ENCODE data around the gene PRMT7.

PRMT7 gene

GRCh38 chr16:68376590-68376989, 65.8 kb downstream of the PRMT7 start:
- DNase-seq (ENCODE audit: low read depth) = no peak

DNA sequence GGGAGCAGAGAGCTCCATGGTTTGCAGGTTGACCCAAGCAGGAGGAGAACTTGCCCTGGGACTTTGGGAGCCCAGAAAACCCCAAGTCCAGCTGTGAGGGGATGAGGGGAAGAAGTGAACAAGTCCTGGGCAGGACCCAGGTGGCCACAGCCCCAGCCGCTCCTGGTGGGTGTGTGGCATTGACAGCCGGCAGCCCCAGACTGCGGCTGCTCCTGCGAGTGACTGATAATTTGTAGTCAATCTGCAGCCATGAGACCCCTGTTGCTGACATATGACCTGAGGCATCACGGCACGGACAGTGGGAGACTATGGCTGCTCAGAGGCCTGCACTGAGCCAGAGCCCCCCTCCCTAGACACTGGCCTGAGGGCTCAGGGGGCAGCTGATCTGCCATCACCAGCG, 66.4 kb downstream of the PRMT7 start:
- no peak for DNase-seq (ENCODE audit: low read depth)

DNA sequence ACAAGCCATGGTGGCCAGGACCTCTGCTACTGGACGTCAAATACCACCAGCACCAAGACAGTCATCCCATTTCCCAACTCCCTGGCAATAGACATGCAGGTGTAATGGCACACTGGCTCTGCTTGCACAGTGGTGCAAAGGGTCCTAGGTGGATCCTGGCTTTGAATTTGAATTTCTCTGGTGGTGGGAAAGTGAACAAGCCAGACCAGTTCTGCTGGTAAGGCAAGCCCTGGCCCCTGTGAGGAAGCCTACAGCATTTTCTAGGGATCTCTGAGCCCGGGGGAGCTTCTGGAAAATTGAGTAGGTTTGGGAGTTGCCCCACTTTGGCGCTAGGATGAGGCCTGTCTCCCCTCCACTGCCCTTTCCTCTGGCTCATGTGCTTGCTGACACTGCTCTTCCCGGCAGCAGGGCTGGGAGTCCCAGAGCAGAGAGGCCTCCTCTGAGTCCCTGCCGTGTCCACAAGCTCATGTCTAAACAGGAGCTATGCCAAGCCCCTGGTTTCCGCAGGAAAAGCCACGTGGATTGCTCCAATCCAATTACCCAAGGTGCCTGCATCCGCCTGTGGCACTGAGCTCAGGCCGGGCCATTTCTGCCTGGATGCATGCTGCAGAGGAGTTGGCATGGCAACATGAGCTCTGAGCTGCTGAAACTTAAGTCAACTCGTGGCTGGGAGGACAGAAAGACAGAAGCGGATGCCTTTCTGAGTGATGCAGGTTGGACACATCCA, 67.0 kb downstream of the PRMT7 start:
- DNase-seq (ENCODE audit: low read depth) = no peak

DNA sequence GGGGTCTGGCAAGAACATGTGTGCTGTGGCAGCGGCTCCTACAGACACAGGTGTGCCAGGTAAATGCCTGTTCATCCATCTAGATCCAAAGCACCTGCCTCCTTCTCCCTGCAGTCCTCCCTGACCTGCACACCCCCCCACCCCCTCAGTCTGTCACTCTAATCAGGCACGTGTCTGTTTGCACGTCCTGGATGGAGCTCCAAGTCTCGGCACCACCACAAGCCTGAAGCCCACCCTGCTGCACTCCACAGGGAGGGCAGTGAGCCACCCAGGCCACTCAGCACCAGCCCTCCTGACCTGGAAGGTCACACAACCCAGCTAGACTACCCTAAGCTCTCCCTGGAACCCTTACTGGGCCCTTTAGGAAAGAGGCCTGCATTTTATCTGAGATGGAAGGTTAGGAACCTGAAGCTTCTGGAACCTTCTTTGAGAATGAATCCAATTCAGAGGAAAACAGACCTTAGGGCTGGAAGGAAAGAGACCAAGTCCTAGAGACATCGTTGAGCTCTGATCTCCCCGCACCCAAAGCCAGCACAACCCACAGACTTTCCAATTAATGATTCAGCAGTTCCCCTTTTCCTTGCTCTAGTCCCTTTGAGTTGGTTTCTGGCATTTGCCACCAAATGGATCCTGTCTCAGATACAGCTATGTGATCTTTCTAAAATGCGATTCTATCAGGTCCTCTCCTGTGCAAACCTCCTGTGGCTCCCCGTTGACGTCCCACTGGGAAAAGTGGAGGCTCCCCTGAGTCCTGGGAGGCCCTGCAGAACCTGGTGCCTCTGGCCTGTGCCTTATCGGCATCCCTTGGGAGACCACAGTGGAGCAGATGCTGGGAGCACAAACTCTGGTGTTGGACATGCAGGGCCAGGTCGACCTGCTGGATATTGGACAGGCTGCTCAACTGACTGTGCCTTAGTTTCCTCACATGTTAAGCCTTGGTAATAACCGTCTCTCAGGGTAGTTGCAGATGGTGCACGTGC, 67.9 kb downstream of the PRMT7 start:
- DNase-seq (ENCODE audit: low read depth) = no peak

DNA sequence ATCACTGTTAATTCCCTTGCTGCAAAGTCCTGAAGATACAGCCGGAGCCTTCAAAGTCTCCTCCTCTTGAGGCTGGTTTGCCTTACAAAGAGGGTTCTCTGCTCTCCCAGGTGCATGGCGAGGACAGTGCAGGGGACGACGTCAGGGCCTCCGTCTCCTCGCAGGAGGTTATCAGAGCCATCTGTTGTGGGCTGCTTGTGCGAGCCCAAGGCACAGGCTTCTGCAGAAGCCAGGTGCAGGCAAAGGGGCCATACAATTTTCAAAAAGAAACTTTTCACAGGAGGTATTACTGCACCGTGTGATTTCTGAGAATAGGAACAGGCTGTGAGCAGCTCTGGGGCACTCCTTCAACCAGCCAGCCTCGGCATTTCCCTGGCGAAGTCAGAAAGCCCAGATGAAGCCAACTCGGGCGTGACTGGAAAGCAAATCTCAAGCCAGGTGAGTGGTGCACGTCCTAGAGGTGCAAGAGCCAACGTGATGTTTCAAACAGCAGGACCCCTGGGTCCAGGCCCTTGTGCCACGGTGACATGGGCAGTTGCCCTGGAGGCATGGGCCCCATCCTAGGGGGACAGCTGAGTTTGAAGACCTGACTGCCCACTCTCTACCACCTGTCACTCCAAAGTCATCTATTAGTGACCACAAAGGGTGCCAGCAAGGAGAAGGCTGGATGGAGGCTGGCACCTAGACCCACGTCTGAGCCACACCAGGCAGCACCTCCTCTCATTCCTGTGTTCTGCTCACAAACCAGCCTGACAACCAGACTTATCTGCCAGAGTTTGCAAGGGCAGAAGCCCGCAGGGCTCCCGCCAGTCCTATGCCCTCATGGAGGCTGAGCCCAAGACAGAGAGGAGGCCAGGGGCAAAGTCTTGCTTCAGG, 68.9 kb downstream of the PRMT7 start:
- DNase-seq (ENCODE audit: low read depth) = no peak

GRCh38 chr16:68380348-68380670, 69.5 kb downstream of the PRMT7 start:
- no peak for DNase-seq (ENCODE audit: low read depth)

GRCh38 chr16:68380676-68381362, 70.0 kb downstream of the PRMT7 start:
- DNase-seq (ENCODE audit: low read depth) = no peak

DNA sequence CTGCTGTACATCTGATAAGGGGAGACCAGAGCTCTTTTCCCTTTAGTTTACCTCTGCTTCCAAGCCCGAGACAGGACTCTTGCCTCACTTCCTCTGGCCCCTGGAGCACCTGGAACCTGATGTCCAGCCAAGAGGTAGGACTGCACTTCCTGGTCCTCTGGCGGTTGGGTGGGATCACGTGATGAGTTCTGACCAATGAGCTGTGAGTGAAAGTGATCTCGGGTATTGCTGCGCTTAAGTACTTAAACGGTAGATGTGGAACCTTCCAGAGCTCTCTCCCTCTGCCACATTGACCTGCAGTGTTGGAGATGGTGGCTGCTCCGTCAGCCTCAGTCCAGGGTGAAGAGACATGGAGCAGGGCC, 70.5 kb downstream of the PRMT7 start:
- no peak for DNase-seq (ENCODE audit: low read depth)

DNA sequence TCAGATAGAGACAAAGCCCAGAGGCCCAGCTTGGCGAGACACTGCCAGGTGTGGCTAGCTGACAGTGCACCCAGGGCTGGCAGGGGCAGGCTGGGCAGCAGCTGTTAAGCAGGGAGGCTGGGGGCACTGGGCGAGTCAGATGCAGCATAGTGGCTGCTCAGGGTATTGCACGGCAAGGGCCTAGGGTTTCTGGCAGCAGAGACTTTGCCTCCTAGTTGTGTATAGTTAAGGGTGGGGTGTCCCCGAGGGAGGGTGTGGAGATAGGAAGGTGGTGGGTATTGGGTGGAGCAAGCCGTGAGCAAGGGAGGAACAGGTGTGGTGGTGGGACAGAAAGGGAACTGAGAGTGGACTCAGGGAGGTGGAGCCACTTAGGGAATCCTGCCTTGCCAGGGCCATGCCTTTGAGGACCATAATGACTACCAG, 71.5 kb downstream of the PRMT7 start:
- no peak for DNase-seq (ENCODE audit: low read depth)

GRCh38 chr16:68383858-68384257, 73.0 kb downstream of the PRMT7 start:
- no peak for DNase-seq (ENCODE audit: low read depth)

- no peak for DNase-seq (ENCODE audit: low read depth)
Measured at GRCh38 chr16:68384288-68385161, 73.7 kb downstream of the PRMT7 start.

DNA sequence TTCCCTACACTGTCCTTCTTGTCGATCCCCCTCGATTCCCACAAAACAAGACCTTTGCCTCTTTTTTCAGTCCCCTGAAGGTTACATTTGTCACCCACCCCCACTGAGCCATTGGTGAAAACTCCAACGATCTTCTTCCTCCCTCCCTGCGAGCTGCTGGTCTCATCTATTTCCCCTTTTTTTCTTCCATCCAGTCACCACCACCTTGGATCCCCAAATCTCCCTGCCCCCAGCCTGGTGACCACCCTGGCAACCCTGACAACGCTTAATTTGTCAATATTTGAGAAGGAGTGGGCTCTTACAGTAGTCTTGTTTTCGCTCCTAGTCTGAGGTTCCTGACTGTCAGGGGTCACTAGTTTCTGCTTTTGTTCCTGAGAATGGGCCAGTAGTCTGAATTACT, 74.6 kb downstream of the PRMT7 start:
- DNase-seq (ENCODE audit: low read depth) = no peak

- no peak for DNase-seq (ENCODE audit: low read depth)
Measured at GRCh38 chr16:68386628-68387027, 75.8 kb downstream of the PRMT7 start.

DNA sequence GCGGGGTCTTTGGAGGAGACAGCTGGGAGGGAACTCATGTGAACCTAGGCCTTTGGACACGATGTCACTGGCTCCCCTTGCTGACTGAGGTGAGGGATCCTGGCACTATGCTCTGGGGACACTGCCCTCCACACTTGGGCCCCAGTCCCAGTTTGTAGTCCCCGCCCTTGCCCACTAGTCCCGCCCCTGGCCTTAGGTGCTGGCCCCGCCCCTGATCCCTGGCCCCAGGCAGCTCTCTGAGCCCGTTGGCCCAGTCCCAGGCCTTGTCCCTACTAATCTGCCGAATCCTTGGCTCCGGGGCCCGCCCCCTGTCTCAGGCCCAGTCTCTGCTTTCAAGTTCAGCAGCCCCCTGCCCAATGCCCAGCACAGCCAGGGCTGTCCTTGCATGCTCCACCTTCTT, 76.5 kb downstream of the PRMT7 start:
- DNase-seq (ENCODE audit: low read depth) = no peak

DNA sequence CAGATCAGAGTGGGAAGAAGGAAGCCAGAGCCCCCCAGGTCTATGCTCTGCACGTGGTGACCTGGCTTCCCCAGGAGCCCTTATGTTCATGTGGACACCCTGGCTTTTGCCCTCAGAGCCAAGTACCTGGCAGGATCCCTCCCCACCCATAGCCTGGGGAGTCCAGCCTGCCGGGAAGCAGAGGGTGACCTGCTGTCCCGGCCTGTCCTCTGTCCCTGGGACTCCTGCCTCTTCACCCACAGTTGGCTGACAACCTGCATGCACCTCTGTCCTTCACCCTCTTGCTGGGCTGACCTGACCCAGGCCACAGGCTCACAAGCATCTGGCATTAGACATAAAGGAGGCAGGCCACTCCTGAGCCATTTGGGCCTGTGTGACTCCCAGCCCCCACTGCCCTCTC, 77.3 kb downstream of the PRMT7 start:
- DNase-seq (ENCODE audit: low read depth) = no peak

DNA sequence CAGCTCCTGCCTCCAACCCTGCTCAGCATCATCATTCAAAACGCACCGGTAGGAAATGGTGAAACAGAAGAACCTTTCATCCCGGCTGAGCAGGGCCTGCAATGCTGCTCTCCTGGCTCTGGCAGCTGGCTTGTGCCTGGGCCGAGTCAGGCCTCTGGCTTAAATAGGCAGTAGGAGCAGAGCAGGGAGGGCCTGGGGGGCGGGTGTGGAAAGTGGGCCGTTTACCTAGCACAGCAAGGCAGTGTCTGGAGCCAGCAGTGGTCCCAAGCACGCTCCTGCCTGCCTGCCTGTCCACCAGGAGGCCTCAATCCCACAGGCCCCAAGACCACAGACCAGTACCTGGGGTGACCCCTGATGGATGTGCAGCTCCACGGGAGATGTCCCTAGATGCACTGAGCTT, 78.2 kb downstream of the PRMT7 start:
- no peak for DNase-seq (ENCODE audit: low read depth)

DNA sequence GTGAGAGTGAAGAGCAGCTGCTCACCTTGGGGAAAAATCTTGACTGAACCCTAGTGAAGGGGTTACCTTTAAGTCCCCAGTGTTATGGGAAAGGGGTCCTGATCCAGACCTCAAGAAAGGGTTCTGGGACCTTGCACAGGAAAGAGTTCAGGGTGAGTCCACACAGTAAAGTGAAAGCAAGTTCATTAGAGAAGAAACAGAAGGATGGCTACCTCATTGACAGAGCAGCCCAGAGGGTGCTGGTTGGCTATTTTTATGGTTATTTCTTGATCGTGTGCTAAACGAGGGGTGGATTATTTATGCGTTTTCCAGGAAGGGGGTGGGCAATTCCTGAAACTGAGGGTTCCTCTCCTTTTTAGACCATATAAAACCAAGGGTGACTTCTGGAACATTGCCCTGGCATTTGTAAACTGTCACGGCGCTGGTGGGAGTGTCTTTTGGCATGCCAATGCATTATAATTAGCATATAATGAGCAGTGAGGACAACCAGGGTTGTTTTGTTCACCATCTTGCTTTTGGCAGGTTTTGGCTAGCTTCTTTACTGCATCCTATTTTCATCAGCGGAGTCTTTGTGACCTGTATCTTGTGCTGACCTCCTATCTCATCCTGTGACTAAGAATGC, 79.0 kb downstream of the PRMT7 start:
- DNase-seq (ENCODE audit: low read depth) = no peak

DNA sequence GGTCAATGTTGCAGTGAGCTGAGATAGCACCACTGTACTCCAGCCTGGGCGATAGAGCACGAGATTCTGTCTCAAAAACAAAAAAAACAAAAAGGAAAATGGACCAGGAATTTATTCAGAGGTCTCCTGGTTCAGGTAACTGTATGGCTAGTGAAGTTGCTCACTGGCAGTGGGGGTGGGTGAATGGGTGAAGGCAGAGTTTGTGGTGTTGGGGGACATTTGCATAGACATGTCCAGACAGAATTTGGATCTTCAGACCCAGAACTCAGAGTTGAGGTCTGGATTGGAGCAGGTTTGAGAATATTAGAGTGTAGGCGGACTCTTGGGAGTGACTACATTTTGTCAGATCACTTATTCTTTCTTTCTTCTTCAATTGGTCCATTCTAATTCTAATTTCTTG, 82.5 kb downstream of the PRMT7 start:
- no peak for DNase-seq (ENCODE audit: low read depth)

DNA sequence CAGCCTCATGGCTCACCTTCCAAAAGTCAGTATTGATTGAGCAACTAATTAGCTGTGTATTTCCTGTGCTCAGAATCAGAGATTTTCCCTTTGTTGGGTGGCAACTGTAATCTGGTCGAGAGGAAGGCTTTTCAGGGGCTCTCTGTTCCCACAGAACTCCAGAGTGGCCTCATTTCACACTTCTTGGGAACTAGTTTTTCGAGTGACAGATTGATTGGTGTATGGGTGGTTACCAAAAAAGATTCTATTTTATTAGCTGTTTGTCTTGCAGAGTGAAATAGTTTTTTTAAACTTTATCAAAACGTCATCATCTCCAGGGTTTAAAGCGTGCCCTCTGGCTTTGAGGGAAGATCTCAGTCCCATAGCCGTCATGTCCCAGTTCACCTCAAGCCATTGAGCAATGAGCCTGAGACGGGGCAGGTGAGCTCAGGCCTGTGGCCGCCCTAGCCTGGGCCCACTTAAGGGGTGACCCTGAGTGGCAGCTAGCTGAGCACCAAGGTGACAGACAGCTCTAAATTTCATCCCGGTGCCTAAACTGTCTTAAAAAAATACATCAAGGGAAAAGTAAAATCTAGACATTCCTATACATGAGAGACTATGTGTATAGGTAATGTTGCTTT, 84.5 kb downstream of the PRMT7 start:
- DNase-seq (ENCODE audit: low read depth) = no peak

GRCh38 chr16:68395815-68396214, 85.0 kb downstream of the PRMT7 start:
- no peak for DNase-seq (ENCODE audit: low read depth)

Measured in stimulated activated CD8-positive, alpha-beta memory T cell treated with anti-CD3 and anti-CD28 coated beads, Interleukin-15, amount 100 ng/mL, for 24 hours (primary cell).